PC-9 (cell line): Measurements from ENCODE around the gene PABPC1L2A. TPM values are rescaled to one million over a fixed set of nuclear protein-coding genes. Genes with fewer than 3 reads are reported as not detected.
"Not testable (repeated sequence)": the region's sequence is repeated elsewhere in the genome, so short reads cannot be mapped to it uniquely, and the experiment has no call there.

Experiments used
- BruUV-seq: library from RNA; stranded (reverse); fragments of 400-500 nt; replicated peaks from 2 replicates; lab custom pipeline; 2021; lab: Mats Ljungman, UMichigan
- CTCF ChIA-PET: fragments of 300-600 bp; sonication (Branson Sonifier 250); formaldehyde crosslinking; loops from one replicate; lab custom pipeline; 2022; ENCODE audit warnings: antibody characterized with exemption; lab: Charles Lee
- POLR2A ChIA-PET: fragments of 300-600 bp; sonication (Branson Sonifier 250); formaldehyde crosslinking; loops from one replicate; lab custom pipeline; 2022; ENCODE audit warnings: antibody characterized with exemption; ENCODE audit not compliant: unreplicated experiment; lab: Charles Lee
- DNase-seq, 2 experiments: peaks; one replicate each; pipeline versions ENCODE4 v3.0.0 to v3.0.0-alpha.2; 2015 to 2022; ENCODE audit warnings: mixed read lengths in 1 of 2
- H2AFZ ChIP-seq: fragments of 200-600 bp; sonication (generic); 2 replicates; pipeline ENCODE4 v1.8.1; 2017; ENCODE audit warnings: antibody characterized with exemption
- H3F3A ChIP-seq: fragments of 200-600 bp; sonication (generic); 2 replicates; pipeline ENCODE4 v1.8.1; 2017; ENCODE audit warnings: antibody characterized with exemption, mild to moderate bottlenecking, low read depth; ENCODE audit not compliant: insufficient read depth
- H3K27ac ChIP-seq: fragments of 200-600 bp; sonication (generic); 2 replicates; pipeline ENCODE4 v1.6.1; 2016; ENCODE audit warnings: mixed run types
- H3K27me3 ChIP-seq: fragments of 200-600 bp; sonication (generic); 2 replicates; pipeline ENCODE4 v1.6.1; 2016; ENCODE audit warnings: low read depth, mixed run types; ENCODE audit not compliant: insufficient read depth
- H3K36me3 ChIP-seq: fragments of 200-600 bp; sonication (generic); 2 replicates; pipeline ENCODE4 v1.6.1; 2016; ENCODE audit warnings: low read depth, mixed run types
- H3K4me1 ChIP-seq: fragments of 200-600 bp; sonication (generic); replicated peaks from 2 replicates; pipeline ENCODE4 v1.6.1; 2016; ENCODE audit warnings: mixed run types; ENCODE audit not compliant: insufficient read depth
- H3K4me2 ChIP-seq: fragments of 200-600 bp; sonication (generic); 2 replicates; pipeline ENCODE4 v1.6.1; 2017; ENCODE audit warnings: mixed run types
- H3K4me3 ChIP-seq: fragments of 200-600 bp; sonication (generic); 2 replicates; pipeline ENCODE4 v1.6.1; 2016; ENCODE audit warnings: mixed run types
- H3K79me2 ChIP-seq: fragments of 200-600 bp; sonication (generic); 2 replicates; pipeline ENCODE4 v1.6.1; 2017; ENCODE audit warnings: low read depth, mixed run types
- H3K9me2 ChIP-seq: fragments of 200-600 bp; sonication (generic); 2 replicates; pipeline ENCODE4 v1.8.1; 2017; ENCODE audit warnings: mild to moderate bottlenecking; ENCODE audit not compliant: insufficient read depth
- H3K9me3 ChIP-seq: fragments of 200-600 bp; sonication (generic); 2 replicates; pipeline ENCODE4 v1.8.1; 2016; ENCODE audit warnings: low read depth; ENCODE audit not compliant: insufficient read depth
- H4K20me1 ChIP-seq: fragments of 200-600 bp; sonication (generic); 2 replicates; pipeline ENCODE4 v1.8.1; 2017; ENCODE audit not compliant: insufficient read depth
- CTCF ChIP-seq: fragments of 200-600 bp; sonication (generic); conservative IDR thresholded peaks from 2 replicates; pipeline ENCODE4 v1.6.1; 2017; ENCODE audit warnings: mixed run types, antibody characterized with exemption, mild to moderate bottlenecking, moderate library complexity
- EZH2 ChIP-seq: fragments of 200-600 bp; sonication (generic); IDR thresholded peaks from 2 replicates; pipeline ENCODE4 v1.8.0; 2017; ENCODE audit warnings: antibody characterized with exemption, low read depth
- intact Hi-C: fragments of 100-400 bp; cut with micrococcal nuclease; formaldehyde crosslinking; loops from one replicate; pipeline ENCODE4 v1.10.0; 2022; ENCODE audit not compliant: unreplicated experiment
- total RNA-seq: library from RNA; stranded (reverse); gene quantifications from 2 replicates; pipeline ENCODE4 v1.2.3, GENCODE V29; 2021

PABPC1L2A gene
- total RNA-seq, 1 experiment from 2014 or later: not detected

GRCh38 chrX:73069365-73070035, 9.8 kb downstream of the PABPC1L2A start:
- H3K4me3 ChIP-seq: no peak overlapping the region
- H3K79me2 ChIP-seq: no peaks in the 10 kb centered on the region
- H3K9me3 ChIP-seq: no peaks in the 10 kb centered on the region
- H4K20me1 ChIP-seq: no peaks in the 10 kb centered on the region
- BruUV-seq: no TSS peak
- H3K36me3 ChIP-seq: no peaks in the 10 kb centered on the region
- no peaks in the 10 kb centered on the region for H3F3A ChIP-seq
- TF ChIP-seq CTCF: no peak
- TF ChIP-seq EZH2: no peak
- POLR2A ChIA-PET: no interaction called here
- H2AFZ ChIP-seq: no peak overlapping the region
- H3K9me2 ChIP-seq: no peaks in the 10 kb centered on the region
- intact Hi-C loops: no loop called here
- H3K4me1 ChIP-seq: no peaks in the 10 kb centered on the region
- H3K4me2 ChIP-seq: no peak overlapping the region
- H3K27me3 ChIP-seq: 0 out of 2 replicates have a peak, but pooled peaks cover 3% of the 10 kb centered on the region
- CTCF ChIA-PET: no interaction called here
- DNase-seq: no peak
- no peak overlapping the region for H3K27ac ChIP-seq

- no peak for TF ChIP-seq CTCF
- TF ChIP-seq EZH2: no peak
- Histone ChIP-seq H3K4me3 (no peak overlapping the region), H3K9me3 (no peaks in the 10 kb centered on the region), H3K4me1 (no peaks in the 10 kb centered on the region), H3K27ac (no peak overlapping the region), H4K20me1 (no peaks in the 10 kb centered on the region), H3K79me2 (no peaks in the 10 kb centered on the region), H3K9me2 (no peaks in the 10 kb centered on the region), H3K4me2 (no peak overlapping the region), H3F3A (no peaks in the 10 kb centered on the region), H2AFZ (no peak overlapping the region), H3K27me3 (0 out of 2 replicates have a peak, but pooled peaks cover 3% of the 10 kb centered on the region), H3K36me3 (no peaks in the 10 kb centered on the region)
- POLR2A ChIA-PET: no interaction called here
- intact Hi-C loops: no loop called here
- DNase-seq: no peak
- CTCF ChIA-PET: no interaction called here
- no TSS peak for BruUV-seq
Measured at GRCh38 chrX:73068467-73069364, 10.6 kb downstream of the PABPC1L2A start.

- H3K36me3 ChIP-seq, H4K20me1 ChIP-seq, H3K4me1 ChIP-seq, H3K27me3 ChIP-seq, H3K79me2 ChIP-seq, DNase-seq, BruUV-seq, H3K27ac ChIP-seq, H3K4me2 ChIP-seq, CTCF ChIA-PET, H3K9me2 ChIP-seq, H2AFZ ChIP-seq, H3F3A ChIP-seq, H3K9me3 ChIP-seq, H3K4me3 ChIP-seq, POLR2A ChIA-PET, intact Hi-C loops: not testable (repeated sequence)
Measured at GRCh38 chrX:73067761-73068466, 11.4 kb downstream of the PABPC1L2A start.
